NB4 (cell line): ENCODE data around the gene RAE1.

ENCODE experiments used
- POLR2A ChIP-seq: IDR thresholded peaks from 2 replicates; pipeline ENCODE4 v1.6.1; 2011; ENCODE audit warnings: mild to moderate bottlenecking; ENCODE audit not compliant: insufficient read length; ENCODE audit errors: extremely low read depth
- TF ChIP-seq, protein P1 (sequence below): IDR thresholded peaks from one replicate; pipeline ENCODE4 v1.5.1; 2012; ENCODE audit warnings: low read depth, low read length
- TF ChIP-seq, protein P2 (sequence below): IDR thresholded peaks from 2 replicates; pipeline ENCODE4 v1.6.1; 2011; ENCODE audit warnings: low read depth, low read length

DNA sequence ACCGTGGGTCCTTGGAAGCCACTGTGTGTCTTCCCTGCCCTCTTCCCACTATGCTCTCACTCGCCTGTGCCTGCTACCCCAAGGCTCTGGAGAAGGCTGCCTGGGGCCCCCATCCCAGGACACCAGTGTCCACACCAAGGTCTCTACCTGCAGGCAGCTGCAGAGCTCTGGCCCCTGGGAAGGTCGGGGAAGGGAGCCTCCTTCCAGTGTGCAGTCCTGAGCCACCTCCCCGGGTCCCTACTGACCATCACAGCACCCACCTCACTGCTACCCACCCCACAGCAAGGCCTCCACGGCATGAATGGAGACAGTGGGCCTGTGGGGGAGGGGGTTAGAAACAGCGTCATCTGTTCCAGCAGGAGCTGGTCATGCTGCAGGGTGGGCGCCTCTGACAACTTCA, 75.8 kb downstream of the RAE1 start:
- TF ChIP-seq POLR2A: no peak
- TF ChIP-seq, protein P1, sequence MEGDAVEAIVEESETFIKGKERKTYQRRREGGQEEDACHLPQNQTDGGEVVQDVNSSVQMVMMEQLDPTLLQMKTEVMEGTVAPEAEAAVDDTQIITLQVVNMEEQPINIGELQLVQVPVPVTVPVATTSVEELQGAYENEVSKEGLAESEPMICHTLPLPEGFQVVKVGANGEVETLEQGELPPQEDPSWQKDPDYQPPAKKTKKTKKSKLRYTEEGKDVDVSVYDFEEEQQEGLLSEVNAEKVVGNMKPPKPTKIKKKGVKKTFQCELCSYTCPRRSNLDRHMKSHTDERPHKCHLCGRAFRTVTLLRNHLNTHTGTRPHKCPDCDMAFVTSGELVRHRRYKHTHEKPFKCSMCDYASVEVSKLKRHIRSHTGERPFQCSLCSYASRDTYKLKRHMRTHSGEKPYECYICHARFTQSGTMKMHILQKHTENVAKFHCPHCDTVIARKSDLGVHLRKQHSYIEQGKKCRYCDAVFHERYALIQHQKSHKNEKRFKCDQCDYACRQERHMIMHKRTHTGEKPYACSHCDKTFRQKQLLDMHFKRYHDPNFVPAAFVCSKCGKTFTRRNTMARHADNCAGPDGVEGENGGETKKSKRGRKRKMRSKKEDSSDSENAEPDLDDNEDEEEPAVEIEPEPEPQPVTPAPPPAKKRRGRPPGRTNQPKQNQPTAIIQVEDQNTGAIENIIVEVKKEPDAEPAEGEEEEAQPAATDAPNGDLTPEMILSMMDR: no peak
- TF ChIP-seq, protein P2, sequence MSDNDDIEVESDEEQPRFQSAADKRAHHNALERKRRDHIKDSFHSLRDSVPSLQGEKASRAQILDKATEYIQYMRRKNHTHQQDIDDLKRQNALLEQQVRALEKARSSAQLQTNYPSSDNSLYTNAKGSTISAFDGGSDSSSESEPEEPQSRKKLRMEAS: no peak
